A673 (cell line): ENCODE data around the gene RBM5.

Experiments used
- CTCF ChIP-seq: fragments of 300-800, 200-600 bp; sonication (generic); conservative IDR thresholded peaks from 2 replicates; pipeline ENCODE4 v1.5.1; 2017; ENCODE audit warnings: low read depth, mild to moderate bottlenecking, antibody characterized with exemption, low read length, moderate library complexity, mixed read lengths
- EZH2 ChIP-seq: fragments of 200-600 bp; sonication (generic); IDR thresholded peaks from 2 replicates; pipeline ENCODE4 v1.6.1; 2017; ENCODE audit warnings: borderline replicate concordance, low read depth, mild to moderate bottlenecking, mixed read lengths, antibody characterized with exemption, low read length; ENCODE audit not compliant: poor library complexity, severe bottlenecking

GRCh38 chr3:50166620-50167019 lies 77.9 kb downstream of the RBM5 start:
- TF ChIP-seq CTCF (no peak), EZH2 (no peak)
